ENCODE measurements around the gene TMEM108.

TMEM108 gene

GRCh38 chr3:133092681-133093080, 54.5 kb downstream of the TMEM108 start:
- ATAC-seq = no peak

GRCh38 chr3:133093366-133093765, 55.2 kb downstream of the TMEM108 start:
- TF ChIP-seq TSHZ2 (CRISPR knock-in tag; IDR thresholded peaks at IDR 0.05) = no peak
- ATAC-seq = no peak

More at GRCh38 chr3:133092681-133093080, 54.5 kb downstream of the TMEM108 start:
- TF ChIP-seq GLIS3 (CRISPR knock-in tag; IDR thresholded peaks at IDR 0.05) (no peak), ISL1 (CRISPR knock-in tag; IDR thresholded peaks at IDR 0.05) (no peak), TOX (CRISPR knock-in tag; IDR thresholded peaks at IDR 0.05; ENCODE audit: borderline replicate concordance) (no peak), ESRRG (CRISPR knock-in tag; IDR thresholded peaks at IDR 0.05) (no peak), SNAI2 (CRISPR knock-in tag; IDR thresholded peaks at IDR 0.05) (no peak), PPARA (CRISPR knock-in tag; IDR thresholded peaks at IDR 0.05; ENCODE audit: borderline replicate concordance) (no peak), TCF4 (CRISPR knock-in tag; IDR thresholded peaks at IDR 0.05; ENCODE audit: borderline replicate concordance) (no peak), ZNF70 (CRISPR knock-in tag; IDR thresholded peaks at IDR 0.05) (no peak), ZNF565 (CRISPR knock-in tag; conservative IDR thresholded peaks at IDR 0.05; ENCODE audit: low read depth) (no peak), TSHZ2 (CRISPR knock-in tag; IDR thresholded peaks at IDR 0.05) (no peak), ZC3H10 (CRISPR knock-in tag; IDR thresholded peaks at IDR 0.05) (no peak), CSRNP3 (CRISPR knock-in tag; IDR thresholded peaks at IDR 0.05) (no peak), OSR1 (CRISPR knock-in tag; IDR thresholded peaks at IDR 0.05) (no peak), ZFP3 (CRISPR knock-in tag; IDR thresholded peaks at IDR 0.05) (no peak), ZNF8 (CRISPR knock-in tag; IDR thresholded peaks at IDR 0.05) (no peak), CREB5 (CRISPR knock-in tag; IDR thresholded peaks at IDR 0.05; ENCODE audit: low read depth) (no peak), POU6F1 (CRISPR knock-in tag; IDR thresholded peaks at IDR 0.05; ENCODE audit: borderline replicate concordance, low read depth) (no peak), RARB (CRISPR knock-in tag; IDR thresholded peaks at IDR 0.05) (no peak), BACH2 (CRISPR knock-in tag; IDR thresholded peaks at IDR 0.05; ENCODE audit: borderline replicate concordance) (no peak)

- ATAC-seq = peak; percentile 84
- peak; percentile 87 for TF ChIP-seq ISL1 (CRISPR knock-in tag; IDR thresholded peaks at IDR 0.05)
- TF ChIP-seq PPARA (CRISPR knock-in tag; IDR thresholded peaks at IDR 0.05; ENCODE audit: borderline replicate concordance) = no peak
- TF ChIP-seq ARNTL (CRISPR knock-in tag; IDR thresholded peaks at IDR 0.05; ENCODE audit: borderline replicate concordance, low read depth) = no peak
- no peak for TF ChIP-seq ZNF8 (CRISPR knock-in tag; IDR thresholded peaks at IDR 0.05)
- TF ChIP-seq ZNF565 (CRISPR knock-in tag; conservative IDR thresholded peaks at IDR 0.05; ENCODE audit: low read depth) = no peak
- no peak for TF ChIP-seq OSR1 (CRISPR knock-in tag; IDR thresholded peaks at IDR 0.05)
- no peak for TF ChIP-seq GLIS3 (CRISPR knock-in tag; IDR thresholded peaks at IDR 0.05)
- no peak for TF ChIP-seq CSDC2 (CRISPR knock-in tag; IDR thresholded peaks at IDR 0.05)
- no peak for TF ChIP-seq CSRNP3 (CRISPR knock-in tag; IDR thresholded peaks at IDR 0.05)
- TF ChIP-seq POU6F1 (CRISPR knock-in tag; IDR thresholded peaks at IDR 0.05; ENCODE audit: borderline replicate concordance, low read depth) = no peak
- no peak for TF ChIP-seq CREB5 (CRISPR knock-in tag; IDR thresholded peaks at IDR 0.05; ENCODE audit: low read depth)
- no peak for TF ChIP-seq BACH2 (CRISPR knock-in tag; IDR thresholded peaks at IDR 0.05; ENCODE audit: borderline replicate concordance)
- no peak for TF ChIP-seq ESRRG (CRISPR knock-in tag; IDR thresholded peaks at IDR 0.05)
- TF ChIP-seq TOX (CRISPR knock-in tag; IDR thresholded peaks at IDR 0.05; ENCODE audit: borderline replicate concordance) = peak; percentile 36; the same call in 1 of the 2 replicates
These were observed 58.9 kb downstream of the TMEM108 start for GRCh38 chr3:133096900-133097613.
